A549 (cell line): ENCODE measurements around the gene TRDMT1. TPM values are rescaled to one million over a fixed set of nuclear protein-coding genes. Genes with fewer than 3 reads are reported as not detected.

ENCODE experiments used
- ATAC-seq, 2 experiments: fragments of 200-7000 bp in 1 of 2; fragments of >200 bp in 1 of 2; cut with Nextera tagmentation in 1 of 2; cut with Tn5 transposase in 1 of 2; 3 replicates each; pipeline versions ENCODE4 v1.8.0 to v1.9.1; 2018 to 2020; ENCODE audit warnings: mild to moderate bottlenecking in 1 of 2, moderate library complexity in 1 of 2
- CTCF ChIA-PET: fragments of 300-600 bp; sonication (Branson Sonifier 250); formaldehyde crosslinking; extraction: SDS; loops from one replicate; lab custom pipeline; 2021; ENCODE audit warnings: antibody characterized with exemption, inconsistent platforms; lab: Yijun Ruan, JAX
- POLR2A ChIA-PET: fragments of 350-600 bp; formaldehyde crosslinking; extraction: SDS; loops from one replicate; lab custom pipeline; 2021; ENCODE audit warnings: antibody characterized with exemption, inconsistent platforms; lab: Yijun Ruan, JAX
- DNase-seq, 2 experiments: peaks; one replicate each; pipeline versions ENCODE4 v3.0.0 to v3.0.0-alpha.2; 2011 to 2016; ENCODE audit warnings: low read depth in 1 of 2, low spot score in 1 of 2
- FAIRE-seq: peaks from 2 replicates; lab custom pipeline; 2011; peaks lifted over from hg19 to GRCh38; lab: Jason Lieb, UNC
- H3K27ac ChIP-seq, 2 experiments: fragments of >200 bp; sonication (Bioruptor Twin); formaldehyde crosslinking; 3 replicates each; pipeline ENCODE4 v1.5.1; 2016 to 2017
- H3K4me1 ChIP-seq: fragments of >200 bp; sonication (Bioruptor Twin); formaldehyde crosslinking; 3 replicates; pipeline ENCODE4 v1.6.1; 2016
- H3K4me2 ChIP-seq: fragments of >200 bp; sonication (Bioruptor Twin); formaldehyde crosslinking; 3 replicates; pipeline ENCODE4 v1.6.1; 2016
- H3K4me3 ChIP-seq: fragments of >200 bp; sonication (Bioruptor Twin); formaldehyde crosslinking; 3 replicates; pipeline ENCODE4 v1.5.1; 2016
- H3K9me3 ChIP-seq: fragments of >200 bp; sonication (Bioruptor Twin); formaldehyde crosslinking; 3 replicates; pipeline ENCODE4 v1.6.1; 2016
- BHLHE40 ChIP-seq: IDR thresholded peaks from 2 replicates; pipeline ENCODE4 v1.6.1; 2012; ENCODE audit warnings: low read depth, low read length, inconsistent platforms
- CBX2 ChIP-seq: fragments of 200-600 bp; sonication (generic); IDR thresholded peaks from 2 replicates; pipeline ENCODE4 v1.6.1; 2016; ENCODE audit warnings: low read depth, mild to moderate bottlenecking, borderline replicate concordance
- CBX8 ChIP-seq: fragments of 200-600 bp; sonication (generic); IDR thresholded peaks from 2 replicates; pipeline ENCODE4 v1.6.1; 2016
- CEBPB ChIP-seq, 2 experiments: fragments of >200 bp in 1 of 2; sonication (Bioruptor Twin) in 1 of 2; formaldehyde crosslinking in 1 of 2; IDR thresholded peaks; 2 replicates each; pipeline ENCODE4 v1.6.1; 2012 to 2016
- CHD4 ChIP-seq: fragments of 200-600 bp; sonication (generic); IDR thresholded peaks from 2 replicates; pipeline ENCODE4 v1.6.1; 2016; ENCODE audit warnings: antibody characterized with exemption, mild to moderate bottlenecking, borderline replicate concordance
- EP300 ChIP-seq, 2 experiments: fragments of >200 bp; sonication (Bioruptor Twin); formaldehyde crosslinking; IDR thresholded peaks; 2 replicates in 1 of 2; 3 replicates in 1 of 2; pipeline ENCODE4 v1.6.1; 2016 to 2017
- ESRRA ChIP-seq: fragments of 150-350 bp; IDR thresholded peaks from 2 replicates; pipeline ENCODE4 v1.6.1; 2014; ENCODE audit warnings: mild to moderate bottlenecking, low read length, borderline replicate concordance
- FOSL2 ChIP-seq, 2 experiments: fragments of 450-650 bp in 1 of 2; fragments of >200 bp in 1 of 2; sonication (Bioruptor Twin) in 1 of 2; formaldehyde crosslinking; IDR thresholded peaks; 2 replicates each; pipeline versions ENCODE4 v1.5.0 to v1.6.1; 2016 to 2020; ENCODE audit warnings: mild to moderate bottlenecking in 1 of 2, moderate library complexity in 1 of 2
- FOXS1 ChIP-seq: fragments of 250-450 bp; sonication (Bioruptor Pico); IDR thresholded peaks from 2 replicates; pipeline ENCODE4 v1.5.0; 2020; ENCODE audit warnings: mild to moderate bottlenecking, moderate library complexity
- HEYL ChIP-seq: fragments of 250-450 bp; sonication (Bioruptor Pico); IDR thresholded peaks from 2 replicates; pipeline ENCODE4 v1.8.0; 2021; ENCODE audit warnings: mild to moderate bottlenecking, moderate library complexity
- HMGXB4 ChIP-seq: fragments of 250-450 bp; sonication (Bioruptor Pico); IDR thresholded peaks from 2 replicates; pipeline ENCODE4 v1.5.0; 2021; ENCODE audit warnings: mild to moderate bottlenecking, moderate library complexity, borderline replicate concordance
- HOXA7 ChIP-seq: fragments of 250-450 bp; sonication (Bioruptor Pico); IDR thresholded peaks from 2 replicates; pipeline ENCODE4 v1.5.0; 2020; ENCODE audit warnings: mild to moderate bottlenecking, moderate library complexity
- HOXB5 ChIP-seq: fragments of 250-450 bp; sonication (Bioruptor Pico); IDR thresholded peaks from 2 replicates; pipeline ENCODE4 v1.5.0; 2020; ENCODE audit warnings: mild to moderate bottlenecking, moderate library complexity
- JUN ChIP-seq, 2 experiments: fragments of >200 bp; sonication (Bioruptor Twin); formaldehyde crosslinking; IDR thresholded peaks; 2 replicates in 1 of 2; 3 replicates in 1 of 2; pipeline ENCODE4 v1.6.1; 2016 to 2017
- JUNB ChIP-seq: fragments of >200 bp; sonication (Bioruptor Twin); formaldehyde crosslinking; IDR thresholded peaks from 2 replicates; pipeline ENCODE4 v1.6.1; 2016
- KDM1A ChIP-seq: fragments of 200-600 bp; sonication (generic); IDR thresholded peaks from 2 replicates; pipeline ENCODE4 v1.6.1; 2016; ENCODE audit warnings: low read depth, mild to moderate bottlenecking
- KDM5A ChIP-seq: fragments of 200-600 bp; sonication (generic); IDR thresholded peaks from 2 replicates; pipeline ENCODE4 v1.6.1; 2016; ENCODE audit warnings: antibody characterized with exemption, mild to moderate bottlenecking
- MAFK ChIP-seq: fragments of 450-650 bp; IDR thresholded peaks from 2 replicates; pipeline ENCODE4 v1.6.1; 2014; ENCODE audit not compliant: partially characterized antibody
- MAZ ChIP-seq: fragments of 150-350 bp; IDR thresholded peaks from 2 replicates; pipeline ENCODE4 v1.6.1; 2014; ENCODE audit warnings: antibody characterized with exemption, low read depth, low read length, borderline replicate concordance
- MYC ChIP-seq: IDR thresholded peaks from 2 replicates; pipeline ENCODE4 v1.6.1; 2012; ENCODE audit warnings: mild to moderate bottlenecking, inconsistent platforms, low read length, improper control_type of control experiment, borderline replicate concordance
- NPAS2 ChIP-seq: fragments of 250-450 bp; sonication (Bioruptor Pico); IDR thresholded peaks from 2 replicates; pipeline ENCODE4 v1.8.0; 2022; ENCODE audit warnings: mild to moderate bottlenecking, moderate library complexity, borderline replicate concordance
- NR3C1 ChIP-seq: fragments of >200 bp; sonication (Bioruptor Twin); formaldehyde crosslinking; IDR thresholded peaks from 3 replicates; pipeline ENCODE4 v1.6.1; 2017
- RAD21 ChIP-seq, 2 experiments: fragments of >200 bp in 1 of 2; sonication (Bioruptor Twin) in 1 of 2; formaldehyde crosslinking in 1 of 2; IDR thresholded peaks in 1 of 2; conservative IDR thresholded peaks in 1 of 2; 2 replicates in 1 of 2; 3 replicates in 1 of 2; pipeline ENCODE4 v1.6.1; 2012 to 2018; ENCODE audit warnings: inconsistent platforms in 1 of 2
- RARB ChIP-seq: fragments of 250-450 bp; sonication (Bioruptor Pico); IDR thresholded peaks from 2 replicates; pipeline ENCODE4 v1.8.0; 2021; ENCODE audit warnings: mild to moderate bottlenecking, moderate library complexity
- RCOR1 ChIP-seq: fragments of 150-350 bp; IDR thresholded peaks from 2 replicates; pipeline ENCODE4 v1.6.1; 2014; ENCODE audit warnings: antibody characterized with exemption, low read length, low read depth
- RFX5 ChIP-seq: fragments of 450-650 bp; IDR thresholded peaks from 2 replicates; pipeline ENCODE4 v1.7.1; 2014; ENCODE audit warnings: antibody characterized with exemption, mild to moderate bottlenecking, moderate library complexity
- SREBF2 ChIP-seq: fragments of 450-650 bp; IDR thresholded peaks from 2 replicates; pipeline ENCODE4 v1.6.1; 2014; ENCODE audit warnings: mild to moderate bottlenecking, moderate library complexity
- TFCP2L1 ChIP-seq: fragments of 250-450 bp; sonication (Bioruptor Pico); IDR thresholded peaks from 2 replicates; pipeline ENCODE4 v1.5.0; 2021; ENCODE audit warnings: mild to moderate bottlenecking
- TP53 ChIP-seq: fragments of 250-450 bp; sonication (Bioruptor Pico); IDR thresholded peaks from 2 replicates; pipeline ENCODE4 v1.5.0; 2021; ENCODE audit warnings: mild to moderate bottlenecking, moderate library complexity
- USF2 ChIP-seq: fragments of 450-650 bp; IDR thresholded peaks from 2 replicates; pipeline ENCODE4 v1.6.1; 2014; ENCODE audit warnings: antibody characterized with exemption
- ZNF302 ChIP-seq: fragments of 250-450 bp; sonication (Bioruptor Pico); IDR thresholded peaks from 2 replicates; pipeline ENCODE4 v1.9.0; 2021; ENCODE audit warnings: inconsistent platforms, mild to moderate bottlenecking, moderate library complexity
- ZSCAN20 ChIP-seq: fragments of 250-450 bp; sonication (Bioruptor Pico); IDR thresholded peaks from 2 replicates; pipeline ENCODE4 v1.8.0; 2022; ENCODE audit warnings: mild to moderate bottlenecking, moderate library complexity
- WGBS: methylation state at CpG from one replicate; pipeline ENCODE4 v1.1.6; 2017; ENCODE audit errors: missing lambda C conversion rate; 5-methylcytosine and 5-hydroxymethylcytosine counted together
- polyA plus RNA-seq, 4 experiments: library from polyadenylated mRNA; depleted of rRNA in 3 of 4; stranded (reverse); fragments of >200 nt; fragmentation: RNase III in 1 of 4; extraction: RNeasy Plus Mini Kit Qiagen cat#74134 plus additional on column Dnase treatment in 1 of 4; gene quantifications; 2 replicates in 3 of 4; 3 replicates in 1 of 4; pipeline ENCODE4 v1.2.3, GENCODE V29; 2011 to 2017
- TF ChIP-seq, protein P1 (sequence below): fragments of >200 bp; sonication (Bioruptor Twin); formaldehyde crosslinking; IDR thresholded peaks from 2 replicates; pipeline ENCODE4 v1.6.1; 2016
- TF ChIP-seq, protein P2 (sequence below): fragments of >200 bp; sonication (Bioruptor Twin); formaldehyde crosslinking; IDR thresholded peaks from 3 replicates; pipeline ENCODE4 v1.6.1; 2016
- TF ChIP-seq, protein P3 (sequence below): IDR thresholded peaks from 2 replicates; pipeline ENCODE4 v1.6.1; 2012
- TF ChIP-seq, protein P4 (sequence below): fragments of 250-450 bp; sonication (Bioruptor Pico); IDR thresholded peaks from 2 replicates; pipeline ENCODE4 v1.5.0; 2020; ENCODE audit warnings: low read depth, mild to moderate bottlenecking, moderate library complexity
- TF ChIP-seq, protein P5 (sequence below): IDR thresholded peaks from 2 replicates; pipeline ENCODE4 v1.6.1; 2012

The TRDMT1 gene
- polyA plus RNA-seq, 2 of the 4 experiments (the other 2 are of a cell fraction), result 2.4 to 7.4 TPM

- Histone ChIP-seq H3K4me2 (peak overlapping the region; percentile 88), H3K27ac (peak overlapping the region; percentile 63 to 87), H3K9me3 (no peaks in the 10 kb centered on the region), H3K4me1 (peaks cover 23% of the 10 kb centered on the region; the same call in 2 of the 3 replicates), H3K4me3 (peak overlapping the region; percentile 44)
- peak; percentile 50 to 56 for DNase-seq
- ChIA-PET POLR2A (no interaction called here), CTCF (interaction anchor here (0.6 to 1.6 kb wide), 9 partner anchors 9 to 149 kb away, joined by 3 to 6 read pairs (median 3); partner anchors contain the start of gene VIM)
- WGBS, result 13% methylated on average over 5 of the region's 5 CpGs
- peak; percentile 46 for FAIRE-seq
- peak; percentile 90 to 91 for ATAC-seq
- TF ChIP-seq KDM1A (no peak), FOSL2 (IDR thresholded peaks at IDR 0.05) (no peak), FOSL2 (CRISPR knock-in tag; IDR thresholded peaks at IDR 0.05) (peak; percentile 68), FOXS1 (CRISPR knock-in tag) (no peak), ZNF302 (CRISPR knock-in tag) (no peak), ESRRA (0 out of 2 replicates have a peak, but pooled peaks have one; percentile 9), ZSCAN20 (CRISPR knock-in tag) (no peak), NPAS2 (no peak), KDM5A (no peak), NR3C1 (no peak), JUN (IDR thresholded peaks at IDR 0.05) (no peak), RCOR1 (no peak), CEBPB (IDR thresholded peaks at IDR 0.05) (peak in 1 of 2 experiments; percentile 24; a peak in 1 of 4 replicates), MAZ (no peak), MAFK (peak; percentile 10), SREBF2 (no peak), HEYL (no peak), EP300 (IDR thresholded peaks at IDR 0.05) (no peak), CBX2 (no peak), JUNB (no peak), HMGXB4 (CRISPR knock-in tag) (no peak), CBX8 (no peak), RAD21 (conservative IDR thresholded peaks at IDR 0.05 in 1 of 2, IDR thresholded peaks at IDR 0.05 in 1 of 2) (peak; percentile 22 to 28; a peak in 2 of 5 replicates), USF2 (no peak), TP53 (no peak), CHD4 (no peak), RARB (CRISPR knock-in tag) (no peak), HOXA7 (CRISPR knock-in tag) (no peak), RFX5 (no peak), BHLHE40 (no peak), MYC (no peak), HOXB5 (CRISPR knock-in tag) (no peak), TFCP2L1 (CRISPR knock-in tag) (no peak)
- TF ChIP-seq, protein P1, sequence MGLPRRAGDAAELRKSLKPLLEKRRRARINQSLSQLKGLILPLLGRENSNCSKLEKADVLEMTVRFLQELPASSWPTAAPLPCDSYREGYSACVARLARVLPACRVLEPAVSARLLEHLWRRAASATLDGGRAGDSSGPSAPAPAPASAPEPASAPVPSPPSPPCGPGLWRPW, result no peak
- TF ChIP-seq, protein P2, sequence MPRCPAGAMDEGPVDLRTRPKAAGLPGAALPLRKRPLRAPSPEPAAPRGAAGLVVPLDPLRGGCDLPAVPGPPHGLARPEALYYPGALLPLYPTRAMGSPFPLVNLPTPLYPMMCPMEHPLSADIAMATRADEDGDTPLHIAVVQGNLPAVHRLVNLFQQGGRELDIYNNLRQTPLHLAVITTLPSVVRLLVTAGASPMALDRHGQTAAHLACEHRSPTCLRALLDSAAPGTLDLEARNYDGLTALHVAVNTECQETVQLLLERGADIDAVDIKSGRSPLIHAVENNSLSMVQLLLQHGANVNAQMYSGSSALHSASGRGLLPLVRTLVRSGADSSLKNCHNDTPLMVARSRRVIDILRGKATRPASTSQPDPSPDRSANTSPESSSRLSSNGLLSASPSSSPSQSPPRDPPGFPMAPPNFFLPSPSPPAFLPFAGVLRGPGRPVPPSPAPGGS, result no peak
- TF ChIP-seq, protein P3, sequence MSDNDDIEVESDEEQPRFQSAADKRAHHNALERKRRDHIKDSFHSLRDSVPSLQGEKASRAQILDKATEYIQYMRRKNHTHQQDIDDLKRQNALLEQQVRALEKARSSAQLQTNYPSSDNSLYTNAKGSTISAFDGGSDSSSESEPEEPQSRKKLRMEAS, result peak; percentile 30; the same call in 1 of the 2 replicates
- TF ChIP-seq, protein P4, sequence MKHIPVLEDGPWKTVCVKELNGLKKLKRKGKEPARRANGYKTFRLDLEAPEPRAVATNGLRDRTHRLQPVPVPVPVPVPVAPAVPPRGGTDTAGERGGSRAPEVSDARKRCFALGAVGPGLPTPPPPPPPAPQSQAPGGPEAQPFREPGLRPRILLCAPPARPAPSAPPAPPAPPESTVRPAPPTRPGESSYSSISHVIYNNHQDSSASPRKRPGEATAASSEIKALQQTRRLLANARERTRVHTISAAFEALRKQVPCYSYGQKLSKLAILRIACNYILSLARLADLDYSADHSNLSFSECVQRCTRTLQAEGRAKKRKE (CRISPR knock-in tag), result no peak
- TF ChIP-seq, protein P5, sequence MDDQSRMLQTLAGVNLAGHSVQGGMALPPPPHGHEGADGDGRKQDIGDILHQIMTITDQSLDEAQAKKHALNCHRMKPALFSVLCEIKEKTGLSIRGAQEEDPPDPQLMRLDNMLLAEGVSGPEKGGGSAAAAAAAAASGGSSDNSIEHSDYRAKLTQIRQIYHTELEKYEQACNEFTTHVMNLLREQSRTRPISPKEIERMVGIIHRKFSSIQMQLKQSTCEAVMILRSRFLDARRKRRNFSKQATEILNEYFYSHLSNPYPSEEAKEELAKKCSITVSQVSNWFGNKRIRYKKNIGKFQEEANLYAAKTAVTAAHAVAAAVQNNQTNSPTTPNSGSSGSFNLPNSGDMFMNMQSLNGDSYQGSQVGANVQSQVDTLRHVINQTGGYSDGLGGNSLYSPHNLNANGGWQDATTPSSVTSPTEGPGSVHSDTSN, result no peak
Measured at GRCh38 chr10:17115683-17116082, 85.8 kb downstream of the TRDMT1 start.
